HCT116 (cell line): ENCODE results near the gene CCDC3. TPM values are rescaled to one million over a fixed set of nuclear protein-coding genes. Genes with fewer than 3 reads are reported as not detected.

Source experiments
- ATAC-seq: fragments of 200-7000 bp; cut with Tn5 transposase; 2 replicates; pipeline ENCODE4 v1.9.1; 2020; ENCODE audit warnings: mild to moderate bottlenecking, moderate library complexity
- BruUV-seq: library from RNA; stranded (reverse); fragments of 400-500 nt; replicated peaks from 2 replicates; lab custom pipeline; 2021; lab: Mats Ljungman, UMichigan
- CTCF ChIA-PET: fragments of 300-600 bp; sonication (Branson Sonifier 250); formaldehyde crosslinking; loops from one replicate; lab custom pipeline; 2021; ENCODE audit warnings: antibody characterized with exemption; lab: Charles Lee
- POLR2A ChIA-PET: fragments of 300-600, 350-600 bp; sonication (Branson Sonifier 250); formaldehyde crosslinking; loops from one replicate; lab custom pipeline; 2021; ENCODE audit warnings: antibody characterized with exemption; lab: Charles Lee
- RAD21 ChIA-PET, 2 experiments: fragments of 300-600 bp; sonication (Branson Sonifier 250); formaldehyde crosslinking; loops; one replicate each; lab custom pipeline; 2023; ENCODE audit warnings: low total read pairs in 2 of 2; ENCODE audit not compliant: uncharacterized antibody in 2 of 2, unreplicated experiment in 2 of 2, low non-redundant PET in 1 of 2; lab: Charles Lee
- DNase-seq: peaks from one replicate; pipeline ENCODE4 v3.0.0-alpha.2; 2010; ENCODE audit warnings: low read depth, low spot score
- H2AFZ ChIP-seq: fragments of 200-600 bp; shearing (Covaris generic), sonication (generic); 2 replicates; pipeline ENCODE4 v1.6.1; 2017; ENCODE audit warnings: low read depth, mixed run types, mixed read lengths, antibody characterized with exemption, low read length; ENCODE audit not compliant: poor library complexity, severe bottlenecking
- H3K27ac ChIP-seq: 2 replicates; pipeline ENCODE4 v1.5.1; 2012; ENCODE audit warnings: low read depth, low read length
- H3K27me3 ChIP-seq: fragments of 200-600 bp; sonication (generic); 2 replicates; pipeline ENCODE4 v1.6.1; 2016; ENCODE audit warnings: mixed run types, low read length, mixed read lengths; ENCODE audit not compliant: insufficient read depth
- H3K36me3 ChIP-seq, 2 experiments: fragments of 200-500 bp in 1 of 2; fragments of 200-600 bp in 1 of 2; sonication (Bioruptor generic) in 1 of 2; sonication (generic) in 1 of 2; 2 replicates each; pipeline versions ENCODE4 v1.5.1 to v1.6.1; 2014 to 2016; ENCODE audit warnings: low read length in 2 of 2, inconsistent platforms in 1 of 2, mixed read lengths in 1 of 2, mixed run types in 1 of 2; ENCODE audit not compliant: insufficient read depth in 2 of 2, control insufficient read depth in 1 of 2
- H3K4me1 ChIP-seq, 2 experiments: fragments of 200-600 bp in 1 of 2; sonication (generic) in 1 of 2; 2 replicates each; pipeline versions ENCODE4 v1.5.1 to v1.6.1; 2012 to 2017; ENCODE audit warnings: low read length in 2 of 2, inconsistent platforms in 1 of 2, mild to moderate bottlenecking in 1 of 2, mixed read lengths in 1 of 2, mixed run types in 1 of 2, moderate library complexity in 1 of 2; ENCODE audit not compliant: insufficient read depth in 2 of 2, control insufficient read depth in 1 of 2
- H3K4me2 ChIP-seq: fragments of 200-600 bp; sonication (generic); 2 replicates; pipeline ENCODE4 v1.6.1; 2017; ENCODE audit warnings: mixed run types, low read length, mixed read lengths
- H3K4me3 ChIP-seq, 2 experiments: fragments of 200-600 bp in 1 of 2; sonication (generic) in 1 of 2; replicated peaks in 1 of 2; 2 replicates each; pipeline ENCODE4 v1.5.1; 2011 to 2016; ENCODE audit warnings: low read length in 2 of 2, control low read depth in 1 of 2, low read depth in 1 of 2, mild to moderate bottlenecking in 1 of 2, mixed read lengths in 1 of 2, mixed run types in 1 of 2
- H3K79me2 ChIP-seq: fragments of 200-600 bp; sonication (generic); 2 replicates; pipeline ENCODE4 v1.6.1; 2017; ENCODE audit warnings: mild to moderate bottlenecking, mixed run types, low read length, moderate library complexity, mixed read lengths; ENCODE audit not compliant: insufficient read depth
- H3K9ac ChIP-seq: fragments of 200-600 bp; sonication (generic); 2 replicates; pipeline ENCODE4 v1.6.1; 2016; ENCODE audit warnings: low read length, mixed read lengths
- H3K9me2 ChIP-seq: fragments of 200-600 bp; sonication (generic), shearing (Covaris generic); 2 replicates; pipeline ENCODE4 v1.6.1; 2017; ENCODE audit warnings: mixed run types, mild to moderate bottlenecking, moderate library complexity; ENCODE audit not compliant: insufficient read depth
- H3K9me3 ChIP-seq, 2 experiments: fragments of 200-500 bp in 1 of 2; fragments of 200-600 bp in 1 of 2; sonication (Bioruptor generic) in 1 of 2; sonication (generic) in 1 of 2; 2 replicates each; pipeline ENCODE4 v1.6.1; 2014 to 2017; ENCODE audit warnings: low read length in 2 of 2, mixed read lengths in 2 of 2, inconsistent platforms in 1 of 2, low read depth in 1 of 2, mild to moderate bottlenecking in 1 of 2, mixed run types in 1 of 2, moderate library complexity in 1 of 2; ENCODE audit not compliant: control insufficient read depth in 1 of 2, insufficient read depth in 1 of 2
- H4K20me1 ChIP-seq: fragments of 200-600 bp; sonication (generic), shearing (Covaris generic); 2 replicates; pipeline ENCODE4 v1.6.1; 2017; ENCODE audit warnings: mixed run types, mild to moderate bottlenecking, moderate library complexity; ENCODE audit not compliant: insufficient read depth
- ATF3 ChIP-seq: IDR thresholded peaks from 2 replicates; pipeline ENCODE4 v1.6.1; 2012
- CBX3 ChIP-seq: IDR thresholded peaks from 2 replicates; pipeline ENCODE4 v1.6.1; 2012; ENCODE audit warnings: low read depth
- CEBPB ChIP-seq: IDR thresholded peaks from 2 replicates; pipeline ENCODE4 v1.6.1; 2012; ENCODE audit warnings: low read depth
- FOSL1 ChIP-seq: IDR thresholded peaks from 2 replicates; pipeline ENCODE4 v1.6.1; 2012; ENCODE audit warnings: low read depth
- JUND ChIP-seq: IDR thresholded peaks from 2 replicates; pipeline ENCODE4 v1.6.1; 2012
- POLR2A ChIP-seq: IDR thresholded peaks from 2 replicates; pipeline ENCODE4 v1.7.0; 2011; ENCODE audit warnings: borderline replicate concordance; ENCODE audit not compliant: insufficient read depth, insufficient read length; ENCODE audit errors: extremely low read depth
- POLR2AphosphoS5 ChIP-seq: IDR thresholded peaks from 2 replicates; pipeline ENCODE4 v1.6.1; 2011; ENCODE audit warnings: mild to moderate bottlenecking, low read depth, low read length, moderate library complexity
- RAD21 ChIP-seq: IDR thresholded peaks from 2 replicates; pipeline ENCODE4 v1.6.1; 2012; ENCODE audit warnings: low read depth, mild to moderate bottlenecking
- REST ChIP-seq: IDR thresholded peaks from 2 replicates; pipeline ENCODE4 v1.6.1; 2012; ENCODE audit warnings: low read depth
- SRF ChIP-seq: IDR thresholded peaks from 2 replicates; pipeline ENCODE4 v1.6.1; 2012; ENCODE audit warnings: low read depth
- TCF7L2 ChIP-seq: IDR thresholded peaks from 2 replicates; pipeline ENCODE4 v1.7.0; 2011; ENCODE audit warnings: borderline replicate concordance, inconsistent platforms; ENCODE audit not compliant: insufficient read depth, insufficient read length; ENCODE audit errors: extremely low read depth
- YY1 ChIP-seq: IDR thresholded peaks from 2 replicates; pipeline ENCODE4 v1.6.1; 2011; ENCODE audit warnings: low read length, low read depth, moderate library complexity, mild to moderate bottlenecking; ENCODE audit not compliant: insufficient replicate concordance; ENCODE audit errors: extremely low read depth
- ZFX ChIP-seq: fragments of 450-650 bp; IDR thresholded peaks from 2 replicates; pipeline ENCODE4 v1.6.1; 2017
- intact Hi-C: fragments of 100-400 bp; cut with micrococcal nuclease; formaldehyde crosslinking; loops from 2 replicates; pipeline ENCODE4 v1.10.0; 2022
- total RNA-seq: library from RNA; stranded (reverse); gene quantifications from one replicate; pipeline ENCODE4 v1.2.1, GENCODE V29; 2021; ENCODE audit not compliant: unreplicated experiment
- TF ChIP-seq, protein P1 (sequence below), 3 experiments: fragments of 200-600 bp in 1 of 3; sonication (generic) in 1 of 3; IDR thresholded peaks in 2 of 3; conservative IDR thresholded peaks in 1 of 3; 2 replicates each; pipeline ENCODE4 v1.5.1; 2012 to 2017; ENCODE audit warnings: low read depth in 2 of 3, low read length in 2 of 3, antibody characterized with exemption in 1 of 3, borderline replicate concordance in 1 of 3, control low read depth in 1 of 3, mild to moderate bottlenecking in 1 of 3, mixed read lengths in 1 of 3, mixed run types in 1 of 3, moderate library complexity in 1 of 3; ENCODE audit not compliant: insufficient read depth in 1 of 3
- TF ChIP-seq, protein P2 (sequence below): IDR thresholded peaks from 2 replicates; pipeline ENCODE4 v1.6.1; 2012

The CCDC3 gene
- total RNA-seq, 1 experiment from 2014 or later = 10.5 TPM

- CTCF ChIA-PET = interaction anchor here (2.1 kb wide), 1 partner anchor 9 kb away, joined by 8 read pairs; no protein-coding TSS in a partner anchor
- Histone ChIP-seq H3K9me2 (no peaks in the 10 kb centered on the region), H3K4me1 (no peaks in the 10 kb centered on the region), H4K20me1 (no peaks in the 10 kb centered on the region), H3K27ac (no peak overlapping the region), H3K9me3 (no peaks in the 10 kb centered on the region), H2AFZ (no peak overlapping the region), H3K4me2 (no peak overlapping the region), H3K9ac (no peak overlapping the region), H3K4me3 (no peak overlapping the region), H3K36me3 (no peaks in the 10 kb centered on the region), H3K79me2 (no peaks in the 10 kb centered on the region), H3K27me3 (no peaks in the 10 kb centered on the region)
- no TSS peak for BruUV-seq
- RAD21 ChIA-PET = no interaction called here
- DNase-seq (no peak), ATAC-seq (no peak)
- POLR2A ChIA-PET = no interaction called here
- TF ChIP-seq REST (no peak), SRF (no peak), CEBPB (no peak), TCF7L2 (no peak), CBX3 (no peak), FOSL1 (no peak), ATF3 (no peak), POLR2A (no peak), ZFX (no peak), RAD21 (no peak), YY1 (no peak), POLR2AphosphoS5 (no peak), JUND (no peak)
- TF ChIP-seq, protein P1, sequence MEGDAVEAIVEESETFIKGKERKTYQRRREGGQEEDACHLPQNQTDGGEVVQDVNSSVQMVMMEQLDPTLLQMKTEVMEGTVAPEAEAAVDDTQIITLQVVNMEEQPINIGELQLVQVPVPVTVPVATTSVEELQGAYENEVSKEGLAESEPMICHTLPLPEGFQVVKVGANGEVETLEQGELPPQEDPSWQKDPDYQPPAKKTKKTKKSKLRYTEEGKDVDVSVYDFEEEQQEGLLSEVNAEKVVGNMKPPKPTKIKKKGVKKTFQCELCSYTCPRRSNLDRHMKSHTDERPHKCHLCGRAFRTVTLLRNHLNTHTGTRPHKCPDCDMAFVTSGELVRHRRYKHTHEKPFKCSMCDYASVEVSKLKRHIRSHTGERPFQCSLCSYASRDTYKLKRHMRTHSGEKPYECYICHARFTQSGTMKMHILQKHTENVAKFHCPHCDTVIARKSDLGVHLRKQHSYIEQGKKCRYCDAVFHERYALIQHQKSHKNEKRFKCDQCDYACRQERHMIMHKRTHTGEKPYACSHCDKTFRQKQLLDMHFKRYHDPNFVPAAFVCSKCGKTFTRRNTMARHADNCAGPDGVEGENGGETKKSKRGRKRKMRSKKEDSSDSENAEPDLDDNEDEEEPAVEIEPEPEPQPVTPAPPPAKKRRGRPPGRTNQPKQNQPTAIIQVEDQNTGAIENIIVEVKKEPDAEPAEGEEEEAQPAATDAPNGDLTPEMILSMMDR (IDR thresholded peaks at IDR 0.05 in 2 of 3, conservative IDR thresholded peaks at IDR 0.05 in 1 of 3; ENCODE audit: borderline replicate concordance in 1 of 3, insufficient read depth in 1 of 3, low read depth in 2 of 3, low read length in 2 of 3) = no peak
- TF ChIP-seq, protein P2, sequence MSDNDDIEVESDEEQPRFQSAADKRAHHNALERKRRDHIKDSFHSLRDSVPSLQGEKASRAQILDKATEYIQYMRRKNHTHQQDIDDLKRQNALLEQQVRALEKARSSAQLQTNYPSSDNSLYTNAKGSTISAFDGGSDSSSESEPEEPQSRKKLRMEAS = no peak
- intact Hi-C loops = no loop called here
Measured at GRCh38 chr10:12910835-12911234, 90.7 kb downstream of the CCDC3 start.
